Type B pancreatic cell (in vitro differentiated cells): ENCODE data around the gene ATG2A. TPM values are rescaled to one million over a fixed set of nuclear protein-coding genes. Genes with fewer than 3 reads are reported as not detected.
A peak's percentile ranks its signal among the peaks of the same experiment; 100 is the strongest.

Experiments
- DNase-seq: peaks from one replicate; pipeline ENCODE4 v3.0.0; 2021; ENCODE audit warnings: mixed read lengths; ENCODE audit not compliant: unreplicated experiment; ENCODE audit errors: extremely low spot score
- H3K27ac Mint-ChIP-seq: 2 replicates; pipeline ENCODE4 v1.8.0; 2021; ENCODE audit warnings: mild to moderate bottlenecking, mixed read lengths
- H3K27me3 Mint-ChIP-seq: 2 replicates; pipeline ENCODE4 v1.8.0; 2021; ENCODE audit warnings: mixed read lengths
- H3K36me3 Mint-ChIP-seq: 2 replicates; pipeline ENCODE4 v1.8.0; 2021; ENCODE audit warnings: mixed read lengths
- H3K4me1 Mint-ChIP-seq: one replicate; pipeline ENCODE4 v1.8.0; 2021; ENCODE audit warnings: mixed read lengths; ENCODE audit not compliant: unreplicated experiment
- H3K4me3 Mint-ChIP-seq: 2 replicates; pipeline ENCODE4 v1.8.0; 2021; ENCODE audit warnings: mild to moderate bottlenecking, mixed read lengths
- H3K9me3 Mint-ChIP-seq: 2 replicates; pipeline ENCODE4 v1.8.0; 2021; ENCODE audit warnings: mixed read lengths
- total RNA-seq: library from RNA; stranded (reverse); gene quantifications from 2 replicates; pipeline ENCODE4 v1.2.1, GENCODE V29; 2021; ENCODE audit warnings: low replicate concordance
- TF ChIP-seq, protein P1 (sequence below): fragments of 200-600 bp; sonication (generic); conservative IDR thresholded peaks from 2 replicates; pipeline ENCODE4 v1.5.0; 2021; ENCODE audit warnings: antibody characterized with exemption, mild to moderate bottlenecking

Gene ATG2A
- total RNA-seq, 1 donor from 2014 or later = 30.8 TPM

DNA sequence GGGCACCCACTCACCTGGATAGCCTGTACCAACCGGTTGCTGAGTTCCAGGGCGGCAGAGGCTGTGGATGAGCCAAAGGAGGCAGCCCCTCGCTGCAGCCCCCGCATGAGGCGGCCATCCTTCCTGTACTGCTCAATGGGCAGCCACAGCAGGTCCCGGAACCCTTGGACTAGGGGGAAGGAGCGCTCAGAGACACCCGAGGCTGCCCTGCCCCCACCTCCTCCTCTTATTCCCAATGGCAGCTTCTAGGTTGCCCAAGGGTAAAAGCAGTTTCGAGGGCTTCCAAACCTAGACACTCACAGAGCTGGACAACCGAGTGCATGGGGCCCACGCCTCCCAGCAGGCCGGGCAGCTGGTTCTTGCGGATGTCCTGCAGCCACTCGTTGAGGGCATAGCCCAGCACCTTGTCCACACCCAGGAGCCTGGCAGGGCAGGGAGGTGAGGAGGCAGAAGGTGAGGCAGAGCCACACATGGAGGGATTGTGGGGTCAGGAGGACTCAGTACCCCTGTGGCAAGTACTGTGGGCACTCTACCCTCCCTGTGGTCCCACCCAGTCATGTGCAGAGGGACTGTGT lies 20.5 kb downstream of the ATG2A start:
- Mint-ChIP-seq H3K9me3 (no peaks in the 10 kb centered on the region), H3K27ac (no peak overlapping the region), H3K27me3 (no peaks in the 10 kb centered on the region), H3K36me3 (peaks cover 3% of the 10 kb centered on the region), H3K4me1 (peaks cover 12% of the 10 kb centered on the region), H3K4me3 (no peak overlapping the region)
- TF ChIP-seq, protein P1, sequence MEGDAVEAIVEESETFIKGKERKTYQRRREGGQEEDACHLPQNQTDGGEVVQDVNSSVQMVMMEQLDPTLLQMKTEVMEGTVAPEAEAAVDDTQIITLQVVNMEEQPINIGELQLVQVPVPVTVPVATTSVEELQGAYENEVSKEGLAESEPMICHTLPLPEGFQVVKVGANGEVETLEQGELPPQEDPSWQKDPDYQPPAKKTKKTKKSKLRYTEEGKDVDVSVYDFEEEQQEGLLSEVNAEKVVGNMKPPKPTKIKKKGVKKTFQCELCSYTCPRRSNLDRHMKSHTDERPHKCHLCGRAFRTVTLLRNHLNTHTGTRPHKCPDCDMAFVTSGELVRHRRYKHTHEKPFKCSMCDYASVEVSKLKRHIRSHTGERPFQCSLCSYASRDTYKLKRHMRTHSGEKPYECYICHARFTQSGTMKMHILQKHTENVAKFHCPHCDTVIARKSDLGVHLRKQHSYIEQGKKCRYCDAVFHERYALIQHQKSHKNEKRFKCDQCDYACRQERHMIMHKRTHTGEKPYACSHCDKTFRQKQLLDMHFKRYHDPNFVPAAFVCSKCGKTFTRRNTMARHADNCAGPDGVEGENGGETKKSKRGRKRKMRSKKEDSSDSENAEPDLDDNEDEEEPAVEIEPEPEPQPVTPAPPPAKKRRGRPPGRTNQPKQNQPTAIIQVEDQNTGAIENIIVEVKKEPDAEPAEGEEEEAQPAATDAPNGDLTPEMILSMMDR = no peak
- no peak for DNase-seq

DNA sequence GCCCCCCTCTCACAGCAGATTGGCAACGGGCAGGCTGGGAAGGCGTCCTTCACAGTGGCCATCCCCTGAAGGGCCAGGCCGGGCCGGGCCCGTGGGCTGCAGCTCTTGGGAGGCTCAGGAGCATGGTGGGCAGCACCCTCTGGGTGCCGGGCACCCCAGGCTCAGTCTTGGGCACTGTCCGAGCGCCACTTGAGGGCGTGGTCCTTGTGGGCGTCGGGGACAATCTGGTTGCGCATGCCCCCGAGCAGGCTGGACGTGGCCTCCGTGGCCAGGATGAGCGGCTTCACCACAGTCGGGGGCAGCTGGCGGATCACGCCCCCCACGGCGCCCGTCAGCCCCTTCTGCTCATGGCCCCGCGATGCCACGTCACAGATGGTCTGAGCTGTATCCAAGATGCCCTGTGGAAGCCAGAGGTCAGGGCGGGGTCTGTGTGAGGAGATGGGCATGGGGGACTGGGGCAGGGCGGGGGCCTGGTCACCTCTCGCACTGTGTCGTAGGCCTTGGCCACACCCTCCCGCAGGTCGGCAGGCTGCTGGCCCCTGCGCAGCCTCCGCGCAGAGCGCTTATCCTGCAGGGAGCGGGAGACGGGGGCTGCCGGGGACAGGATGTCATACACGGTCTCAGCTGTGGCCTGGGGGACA lies 22.1 kb downstream of the ATG2A start:
- Mint-ChIP-seq H3K27ac (no peak overlapping the region), H3K4me1 (peaks cover 8% of the 10 kb centered on the region), H3K9me3 (no peaks in the 10 kb centered on the region), H3K27me3 (no peaks in the 10 kb centered on the region), H3K36me3 (no peaks in the 10 kb centered on the region), H3K4me3 (no peak overlapping the region)
- DNase-seq = no peak
- TF ChIP-seq, protein P1 = no peak

DNA sequence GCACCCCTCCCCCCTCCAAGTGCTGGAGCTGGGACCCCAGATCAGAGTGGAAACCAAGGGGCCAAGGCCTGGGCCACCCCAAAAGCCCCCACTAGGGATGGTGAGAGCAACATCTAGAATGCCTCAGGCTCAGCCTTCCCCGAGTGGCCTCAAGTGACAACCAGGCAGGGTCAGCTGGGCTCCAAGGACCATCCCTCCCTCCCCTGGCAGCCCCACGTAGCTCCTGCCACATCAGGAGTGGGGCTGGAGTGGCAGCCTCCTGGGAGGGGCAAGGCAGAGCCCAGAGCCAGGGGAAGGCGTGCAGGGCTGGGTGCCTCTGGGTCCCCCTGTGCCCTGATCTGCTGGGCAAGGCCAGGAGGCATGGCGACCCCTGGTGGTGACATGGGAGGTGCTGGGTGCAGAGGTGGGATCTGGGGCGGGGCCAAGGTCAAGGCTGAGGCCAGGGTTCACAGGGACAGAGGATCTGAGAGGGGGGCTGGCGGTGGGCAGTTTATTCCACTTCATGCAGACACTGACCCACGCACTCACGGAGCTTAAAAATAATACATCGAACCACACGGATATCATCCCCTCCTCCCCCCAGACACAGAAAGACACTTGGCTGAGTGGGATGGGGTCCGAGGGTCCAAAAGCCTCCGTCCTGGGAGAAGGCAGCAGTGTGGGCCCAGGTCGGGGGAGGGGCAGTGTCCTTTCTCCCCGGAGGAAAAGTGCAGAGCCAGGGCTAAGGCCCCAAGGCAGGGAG lies 22.8 kb downstream of the ATG2A start:
- H3K9me3 Mint-ChIP-seq = no peaks in the 10 kb centered on the region
- no peaks in the 10 kb centered on the region for H3K36me3 Mint-ChIP-seq
- H3K27me3 Mint-ChIP-seq = no peaks in the 10 kb centered on the region
- peaks cover 8% of the 10 kb centered on the region for H3K4me1 Mint-ChIP-seq
- H3K27ac Mint-ChIP-seq = no peak overlapping the region
- peak; percentile 88 for DNase-seq
- TF ChIP-seq, protein P1 = peak; percentile 93
- no peak overlapping the region for H3K4me3 Mint-ChIP-seq

DNA sequence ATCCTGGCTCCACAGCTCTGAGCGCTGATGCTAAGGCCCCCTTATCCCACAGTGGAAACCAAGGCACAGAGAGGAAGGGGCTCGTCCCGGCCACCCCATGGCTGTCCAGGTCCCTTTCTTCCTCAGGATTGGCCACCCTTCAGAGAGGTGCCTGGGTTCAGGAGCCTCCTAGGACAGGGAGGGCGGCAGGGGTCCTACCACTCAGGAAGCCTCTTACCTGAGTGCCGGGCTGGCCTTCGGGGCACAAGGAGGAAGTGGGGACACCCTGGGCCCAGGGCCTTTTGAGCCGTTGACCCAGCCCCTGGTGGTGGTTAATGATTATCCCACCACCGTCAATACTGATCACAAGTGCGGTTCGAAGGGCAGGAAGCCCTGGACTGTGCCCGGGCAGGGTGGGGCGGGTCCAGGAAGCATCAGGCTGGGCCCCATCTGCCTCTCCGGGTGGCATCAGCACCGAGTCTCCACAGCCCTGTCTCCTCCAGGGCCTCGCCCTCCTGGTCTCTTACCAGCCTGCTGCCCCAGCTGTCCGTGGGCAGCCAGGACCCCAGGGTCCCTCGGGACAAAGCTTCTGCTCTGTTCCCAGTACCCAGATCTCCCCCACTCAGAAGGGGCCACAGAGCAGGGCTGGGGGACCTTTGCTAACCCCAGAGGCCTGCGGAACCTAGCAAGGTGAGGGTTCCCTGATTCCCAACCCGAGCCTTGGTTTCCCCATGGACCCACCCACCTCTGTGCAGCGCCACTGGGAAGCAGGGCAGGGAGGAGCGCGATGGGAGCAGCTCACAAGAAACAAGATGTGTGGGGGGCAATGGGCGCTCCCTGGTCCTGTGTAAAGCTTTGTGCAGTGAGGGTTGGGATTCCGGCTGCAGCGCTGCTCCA lies 23.6 kb downstream of the ATG2A start:
- H3K27ac Mint-ChIP-seq = no peak overlapping the region
- no peaks in the 10 kb centered on the region for H3K36me3 Mint-ChIP-seq
- H3K27me3 Mint-ChIP-seq = no peaks in the 10 kb centered on the region
- H3K4me3 Mint-ChIP-seq = peak overlapping the region; percentile 49
- TF ChIP-seq, protein P1 = peak; percentile 27
- H3K4me1 Mint-ChIP-seq = peaks cover 8% of the 10 kb centered on the region
- DNase-seq = no peak
- no peaks in the 10 kb centered on the region for H3K9me3 Mint-ChIP-seq

DNA sequence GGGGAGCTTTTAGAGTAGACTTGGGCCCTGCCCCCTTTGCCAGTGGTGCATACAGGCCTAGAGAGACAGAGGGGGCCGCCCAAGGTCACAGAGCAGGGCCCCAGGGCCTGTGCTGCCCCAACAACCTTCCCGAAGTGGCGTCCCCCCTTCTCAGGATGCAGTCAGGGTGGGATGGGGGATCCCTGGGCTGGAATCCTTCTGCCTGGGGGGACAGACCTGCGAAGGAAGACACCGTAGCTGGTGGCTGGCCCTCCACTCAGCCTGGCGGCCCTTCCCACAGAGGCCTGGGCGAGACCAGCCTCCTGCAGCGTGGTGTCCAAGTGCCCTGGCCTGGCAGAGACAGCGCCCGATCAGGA lies 24.2 kb downstream of the ATG2A start:
- H3K4me3 Mint-ChIP-seq = peak overlapping the region; percentile 49
- H3K9me3 Mint-ChIP-seq = no peaks in the 10 kb centered on the region
- H3K27me3 Mint-ChIP-seq = no peaks in the 10 kb centered on the region
- TF ChIP-seq, protein P1 = no peak
- H3K27ac Mint-ChIP-seq = no peak overlapping the region
- DNase-seq = no peak
- H3K36me3 Mint-ChIP-seq = no peaks in the 10 kb centered on the region
- peaks cover 12% of the 10 kb centered on the region for H3K4me1 Mint-ChIP-seq
